ENCODE data around the gene TRPC6. TPM values are rescaled to one million over a fixed set of nuclear protein-coding genes. Genes with fewer than 3 reads are reported as not detected.

Gene TRPC6
- 2.2 and 4.8 TPM in 2 replicates for total RNA-seq
- polyA plus RNA-seq: 0.13 and 0.61 TPM in 2 replicates

- Histone ChIP-seq H4K20me1 (ENCODE audit: insufficient read depth, poor library complexity, severe bottlenecking) (no peaks in the 10 kb centered on the region), H3K79me2 (no peaks in the 10 kb centered on the region), H3K36me3 (replicated peaks; ENCODE audit: insufficient read depth, low read depth) (no peaks in the 10 kb centered on the region), H3K9me3 (ENCODE audit: low read depth) (no peaks in the 10 kb centered on the region), H3K9me2 (replicated peaks; ENCODE audit: insufficient read depth) (no peaks in the 10 kb centered on the region), H3K27ac (no peak within 1 kb of the TSS), H3K4me1 (ENCODE audit: insufficient read depth) (no peaks in the 10 kb centered on the region), H2AFZ (peak within 1 kb of the TSS; percentile 74), H3K27me3 (peaks cover 58% of the 10 kb centered on the region), H3K4me2 (peak within 1 kb of the TSS; percentile 96), H3K4me3 (peak within 1 kb of the TSS; percentile 65)
- TF ChIP-seq EZH2 (IDR thresholded peaks at IDR 0.05; ENCODE audit: borderline replicate concordance) (no peak), CTCF (IDR thresholded peaks at IDR 0.05; ENCODE audit: poor library complexity) (no peak), EZH2phosphoT487 (IDR thresholded peaks at IDR 0.05; ENCODE audit: low read depth, severe bottlenecking, unreplicated experiment) (no peak)
- peak; percentile 37 for DNase-seq (ENCODE audit: low spot score)
- WGBS (ENCODE audit: low lambda C conversion rate, missing lambda C conversion rate): under 1% methylated on average over 74 of the region's 74 CpGs
These were observed at the start of gene TRPC6 for GRCh38 chr11:101583251-101584128. TSS of gene TRPC6 (minus strand) at chr11:101584007. CDS start at chr11:101583503, 504 bp downstream.

GRCh38 chr11:101620026-101620425 is 36.2 kb upstream of the TRPC6 start:
- no peak overlapping the region for H3K27ac ChIP-seq
- H3K27me3 ChIP-seq: no peaks in the 10 kb centered on the region
- no peak for DNase-seq (ENCODE audit: low spot score)
- H2AFZ ChIP-seq: no peak overlapping the region
- H3K4me1 ChIP-seq (ENCODE audit: insufficient read depth): no peaks in the 10 kb centered on the region
- no peak overlapping the region for H3K4me3 ChIP-seq
- H3K4me2 ChIP-seq: no peak overlapping the region
- TF ChIP-seq CTCF (IDR thresholded peaks at IDR 0.05; ENCODE audit: poor library complexity): no peak
- no peak for TF ChIP-seq EZH2 (IDR thresholded peaks at IDR 0.05; ENCODE audit: borderline replicate concordance)
- H3K9me2 ChIP-seq (replicated peaks; ENCODE audit: insufficient read depth): no peaks in the 10 kb centered on the region
- no peaks in the 10 kb centered on the region for H3K9me3 ChIP-seq (ENCODE audit: low read depth)
- WGBS (ENCODE audit: low lambda C conversion rate, missing lambda C conversion rate): 30% methylated on average over 3 of the region's 3 CpGs
- H3K79me2 ChIP-seq: no peaks in the 10 kb centered on the region
- no peaks in the 10 kb centered on the region for H4K20me1 ChIP-seq (ENCODE audit: insufficient read depth, poor library complexity, severe bottlenecking)
- no peaks in the 10 kb centered on the region for H3K36me3 ChIP-seq (replicated peaks; ENCODE audit: insufficient read depth, low read depth)

- Histone ChIP-seq H3K27ac (no peak overlapping the region), H4K20me1 (ENCODE audit: insufficient read depth, poor library complexity, severe bottlenecking) (no peaks in the 10 kb centered on the region), H3K9me3 (ENCODE audit: low read depth) (no peaks in the 10 kb centered on the region), H3K4me3 (no peak overlapping the region), H3K79me2 (no peaks in the 10 kb centered on the region), H3K36me3 (replicated peaks; ENCODE audit: insufficient read depth, low read depth) (no peaks in the 10 kb centered on the region), H3K4me1 (ENCODE audit: insufficient read depth) (no peaks in the 10 kb centered on the region), H3K4me2 (no peak overlapping the region), H3K9me2 (replicated peaks; ENCODE audit: insufficient read depth) (no peaks in the 10 kb centered on the region), H3K27me3 (no peaks in the 10 kb centered on the region), H2AFZ (no peak overlapping the region)
- TF ChIP-seq EZH2 (IDR thresholded peaks at IDR 0.05; ENCODE audit: borderline replicate concordance) (no peak), CTCF (IDR thresholded peaks at IDR 0.05; ENCODE audit: poor library complexity) (no peak), EZH2phosphoT487 (IDR thresholded peaks at IDR 0.05; ENCODE audit: low read depth, severe bottlenecking, unreplicated experiment) (no peak)
- DNase-seq (ENCODE audit: low spot score): no peak
- WGBS (ENCODE audit: low lambda C conversion rate, missing lambda C conversion rate): 98% methylated on average over 2 of the region's 2 CpGs
These were observed 34.9 kb upstream of the TRPC6 start for GRCh38 chr11:101618709-101619108.

Measured in hepatocyte (in vitro differentiated cells).